Skin epidermis (tissue), 12 donors: ENCODE data around the gene PGBD5.

ENCODE experiments used
- H3K27ac ChIP-seq, 21 experiments: fragments of 200-600 bp; sonication (generic) in 11 of 21; one replicate each; pipeline ENCODE4 v1.5.0; 2020; ENCODE audit warnings: mild to moderate bottlenecking in 3 of 21, inconsistent platforms in 2 of 21, moderate library complexity in 2 of 21
- H3K4me3 ChIP-seq, 7 experiments: fragments of 200-600 bp; sonication (generic) in 2 of 7; one replicate each; pipeline ENCODE4 v1.5.0; 2020; ENCODE audit warnings: inconsistent platforms in 2 of 7, mild to moderate bottlenecking in 2 of 7, moderate library complexity in 1 of 7

Gene PGBD5

GRCh38 chr1:230333590-230334446 lies 92.3 kb downstream of the PGBD5 start:
- H3K4me3 ChIP-seq = no peak overlapping the region
- H3K27ac ChIP-seq = no peak overlapping the region

- Histone ChIP-seq H3K27ac (no peak overlapping the region), H3K4me3 (no peak overlapping the region)
Measured at GRCh38 chr1:230332575-230333066, 93.5 kb downstream of the PGBD5 start.

GRCh38 chr1:230332061-230332460 lies 94.1 kb downstream of the PGBD5 start:
- no peak overlapping the region for H3K4me3 ChIP-seq
- no peak overlapping the region for H3K27ac ChIP-seq

GRCh38 chr1:230330157-230330556 lies 96.0 kb downstream of the PGBD5 start:
- Histone ChIP-seq H3K4me3 (no peak overlapping the region), H3K27ac (no peak overlapping the region)

- Histone ChIP-seq H3K4me3 (no peak overlapping the region), H3K27ac (no peak overlapping the region)
Measured at GRCh38 chr1:230328342-230329015, 97.7 kb downstream of the PGBD5 start.

- H3K27ac ChIP-seq = no peak overlapping the region
Measured at GRCh38 chr1:230327892-230328284, 98.2 kb downstream of the PGBD5 start.

GRCh38 chr1:230326971-230327891 lies 98.9 kb downstream of the PGBD5 start:
- Histone ChIP-seq H3K27ac (no peak overlapping the region), H3K4me3 (no peak overlapping the region)

More at GRCh38 chr1:230327892-230328284, 98.2 kb downstream of the PGBD5 start:
- no peak overlapping the region for H3K4me3 ChIP-seq

GRCh38 chr1:230323686-230324085 lies 102.4 kb downstream of the PGBD5 start:
- no peak overlapping the region for H3K27ac ChIP-seq
- no peak overlapping the region for H3K4me3 ChIP-seq

- H3K27ac ChIP-seq = no peak overlapping the region
Measured at GRCh38 chr1:230322967-230323547, 103.1 kb downstream of the PGBD5 start.

GRCh38 chr1:230322421-230322756 lies 103.7 kb downstream of the PGBD5 start:
- Histone ChIP-seq H3K27ac (no peak overlapping the region), H3K4me3 (no peak overlapping the region)

More at GRCh38 chr1:230322967-230323547, 103.1 kb downstream of the PGBD5 start:
- H3K4me3 ChIP-seq = no peak overlapping the region

GRCh38 chr1:230321741-230322420 lies 104.3 kb downstream of the PGBD5 start:
- no peak overlapping the region for H3K4me3 ChIP-seq
- H3K27ac ChIP-seq = no peak overlapping the region

- H3K27ac ChIP-seq = no peak overlapping the region
- no peak overlapping the region for H3K4me3 ChIP-seq
Measured at GRCh38 chr1:230321341-230321740, 104.8 kb downstream of the PGBD5 start.

- no peak overlapping the region for H3K27ac ChIP-seq
- no peak overlapping the region for H3K4me3 ChIP-seq
Measured at GRCh38 chr1:230320804-230321203, 105.3 kb downstream of the PGBD5 start.

GRCh38 chr1:230319014-230319747 lies 107.0 kb downstream of the PGBD5 start:
- Histone ChIP-seq H3K4me3 (no peak overlapping the region), H3K27ac (no peak overlapping the region)

- Histone ChIP-seq H3K27ac (no peak overlapping the region), H3K4me3 (no peak overlapping the region)
Measured at GRCh38 chr1:230317823-230318819, 108.0 kb downstream of the PGBD5 start.

GRCh38 chr1:230316864-230317745 lies 109.0 kb downstream of the PGBD5 start:
- Histone ChIP-seq H3K4me3 (no peak overlapping the region), H3K27ac (no peak overlapping the region)
